ENCODE results near the gene TSPAN10. TPM values are rescaled to one million over a fixed set of nuclear protein-coding genes. Genes with fewer than 3 reads are reported as not detected.

Gene TSPAN10
- polyA plus RNA-seq, 2 donors: 0.56 to 1.7 TPM

GRCh38 chr17:81630274-81630673 lies 6.7 kb upstream of the TSPAN10 start:
- Histone ChIP-seq H3K36me3 (ENCODE audit: control insufficient read depth in 2 of 2, insufficient read depth in 2 of 2, low read length in 1 of 2) (peaks cover 4 to 12% of the 10 kb centered on the region in 2 donors), H3K4me3 (ENCODE audit: low read depth in 1 of 2, low read length in 2 of 2) (no peak overlapping the region), H3K9me3 (ENCODE audit: control insufficient read depth in 2 of 2, insufficient read depth in 1 of 2, low read depth in 1 of 2, low read length in 1 of 2) (no peaks in the 10 kb centered on the region), H3K27me3 (ENCODE audit: control insufficient read depth in 1 of 2, insufficient read depth in 2 of 2, low read length in 2 of 2) (no peaks in the 10 kb centered on the region), H3K4me1 (ENCODE audit: control insufficient read depth in 2 of 2, insufficient read depth in 2 of 2, low read length in 1 of 2) (peaks cover 0 to 3% of the 10 kb centered on the region in 2 donors), H3K27ac (ENCODE audit: low read depth in 2 of 2, low read length in 1 of 2) (no peak overlapping the region)
- WGBS, 2 donors: 86% methylated on average over 8 of the region's 8 CpGs

GRCh38 chr17:81631482-81631881 lies 5.5 kb upstream of the TSPAN10 start:
- H3K4me1 ChIP-seq (ENCODE audit: control insufficient read depth in 2 of 2, insufficient read depth in 2 of 2, low read length in 1 of 2): peaks cover 0 to 3% of the 10 kb centered on the region in 2 donors
- no peaks in the 10 kb centered on the region for H3K9me3 ChIP-seq (ENCODE audit: control insufficient read depth in 2 of 2, insufficient read depth in 1 of 2, low read depth in 1 of 2, low read length in 1 of 2)
- peak overlapping the region in 1 of 2 donors; percentile 7 for H3K27ac ChIP-seq (ENCODE audit: low read depth in 2 of 2, low read length in 1 of 2)
- 74 to 83% methylated on average over 7 of the region's 7 CpGs for WGBS, 2 donors
- peaks cover 4 to 7% of the 10 kb centered on the region in 2 donors for H3K36me3 ChIP-seq (ENCODE audit: control insufficient read depth in 2 of 2, insufficient read depth in 2 of 2, low read length in 1 of 2)
- H3K4me3 ChIP-seq (ENCODE audit: low read depth in 1 of 2, low read length in 2 of 2): no peak overlapping the region
- H3K27me3 ChIP-seq (ENCODE audit: control insufficient read depth in 1 of 2, insufficient read depth in 2 of 2, low read length in 2 of 2): no peaks in the 10 kb centered on the region

- Histone ChIP-seq H3K27me3 (ENCODE audit: control insufficient read depth in 1 of 2, insufficient read depth in 2 of 2, low read length in 2 of 2) (no peaks in the 10 kb centered on the region), H3K36me3 (ENCODE audit: control insufficient read depth in 2 of 2, insufficient read depth in 2 of 2, low read length in 1 of 2) (no peaks in the 10 kb centered on the region), H3K27ac (ENCODE audit: low read depth in 2 of 2, low read length in 1 of 2) (peak overlapping the region; percentile 66 to 97), H3K9me3 (ENCODE audit: control insufficient read depth in 2 of 2, insufficient read depth in 1 of 2, low read depth in 1 of 2, low read length in 1 of 2) (no peaks in the 10 kb centered on the region), H3K4me1 (ENCODE audit: control insufficient read depth in 2 of 2, insufficient read depth in 2 of 2, low read length in 1 of 2) (peaks cover 0 to 3% of the 10 kb centered on the region in 2 donors), H3K4me3 (ENCODE audit: low read depth in 1 of 2, low read length in 2 of 2) (peak overlapping the region in 1 of 2 donors; percentile 96)
- 50 to 63% methylated on average over 5 of the region's 5 CpGs for WGBS, 2 donors
Measured at GRCh38 chr17:81635431-81635830, 1.6 kb upstream of the TSPAN10 start.

- Histone ChIP-seq H3K9me3 (ENCODE audit: control insufficient read depth in 2 of 2, insufficient read depth in 1 of 2, low read depth in 1 of 2, low read length in 1 of 2) (no peaks in the 10 kb centered on the region), H3K36me3 (ENCODE audit: control insufficient read depth in 2 of 2, insufficient read depth in 2 of 2, low read length in 1 of 2) (no peaks in the 10 kb centered on the region), H3K4me1 (ENCODE audit: control insufficient read depth in 2 of 2, insufficient read depth in 2 of 2, low read length in 1 of 2) (peaks cover 0 to 3% of the 10 kb centered on the region in 2 donors), H3K27ac (ENCODE audit: low read depth in 2 of 2, low read length in 1 of 2) (peak overlapping the region; percentile 96 to 97), H3K27me3 (ENCODE audit: control insufficient read depth in 1 of 2, insufficient read depth in 2 of 2, low read length in 2 of 2) (no peaks in the 10 kb centered on the region), H3K4me3 (ENCODE audit: low read depth in 1 of 2, low read length in 2 of 2) (peak overlapping the region; percentile 76 to 96)
- 26 to 37% methylated on average over 18 of the region's 18 CpGs for WGBS, 2 donors
Measured at GRCh38 chr17:81635973-81636504, 957 bp upstream of the TSPAN10 start.

GRCh38 chr17:81638683-81639082 lies 1.7 kb downstream of the TSPAN10 start:
- H3K4me1 ChIP-seq (ENCODE audit: control insufficient read depth in 2 of 2, insufficient read depth in 2 of 2, low read length in 1 of 2): peaks cover 0 to 7% of the 10 kb centered on the region in 2 donors
- 76 to 81% methylated on average over 4 of the region's 4 CpGs for WGBS, 2 donors
- H3K4me3 ChIP-seq (ENCODE audit: low read depth in 1 of 2, low read length in 2 of 2): no peak overlapping the region
- H3K27ac ChIP-seq (ENCODE audit: low read depth in 2 of 2, low read length in 1 of 2): no peak overlapping the region
- no peaks in the 10 kb centered on the region for H3K27me3 ChIP-seq (ENCODE audit: control insufficient read depth in 1 of 2, insufficient read depth in 2 of 2, low read length in 2 of 2)
- no peaks in the 10 kb centered on the region for H3K36me3 ChIP-seq (ENCODE audit: control insufficient read depth in 2 of 2, insufficient read depth in 2 of 2, low read length in 1 of 2)
- H3K9me3 ChIP-seq (ENCODE audit: control insufficient read depth in 2 of 2, insufficient read depth in 1 of 2, low read depth in 1 of 2, low read length in 1 of 2): no peaks in the 10 kb centered on the region

- no peaks in the 10 kb centered on the region for H3K27me3 ChIP-seq (ENCODE audit: control insufficient read depth in 1 of 2, insufficient read depth in 2 of 2, low read length in 2 of 2)
- 92 to 93% methylated on average over 9 of the region's 9 CpGs for WGBS, 2 donors
- H3K4me3 ChIP-seq (ENCODE audit: low read depth in 1 of 2, low read length in 2 of 2): no peak overlapping the region
- H3K27ac ChIP-seq (ENCODE audit: low read depth in 2 of 2, low read length in 1 of 2): no peak overlapping the region
- H3K36me3 ChIP-seq (ENCODE audit: control insufficient read depth in 2 of 2, insufficient read depth in 2 of 2, low read length in 1 of 2): no peaks in the 10 kb centered on the region
- H3K4me1 ChIP-seq (ENCODE audit: control insufficient read depth in 2 of 2, insufficient read depth in 2 of 2, low read length in 1 of 2): peaks cover 0 to 5% of the 10 kb centered on the region in 2 donors
- no peaks in the 10 kb centered on the region for H3K9me3 ChIP-seq (ENCODE audit: control insufficient read depth in 2 of 2, insufficient read depth in 1 of 2, low read depth in 1 of 2, low read length in 1 of 2)
Measured at GRCh38 chr17:81640011-81640410, 3.0 kb downstream of the TSPAN10 start.

- Histone ChIP-seq H3K27me3 (ENCODE audit: control insufficient read depth in 1 of 2, insufficient read depth in 2 of 2, low read length in 2 of 2) (no peaks in the 10 kb centered on the region), H3K36me3 (ENCODE audit: control insufficient read depth in 2 of 2, insufficient read depth in 2 of 2, low read length in 1 of 2) (no peaks in the 10 kb centered on the region), H3K4me1 (ENCODE audit: control insufficient read depth in 2 of 2, insufficient read depth in 2 of 2, low read length in 1 of 2) (peaks cover 0 to 4% of the 10 kb centered on the region in 2 donors), H3K4me3 (ENCODE audit: low read depth in 1 of 2, low read length in 2 of 2) (no peak overlapping the region), H3K27ac (ENCODE audit: low read depth in 2 of 2, low read length in 1 of 2) (no peak overlapping the region), H3K9me3 (ENCODE audit: control insufficient read depth in 2 of 2, insufficient read depth in 1 of 2, low read depth in 1 of 2, low read length in 1 of 2) (no peaks in the 10 kb centered on the region)
- WGBS, 2 donors: 87% methylated on average over 16 to 17 of the region's 17 CpGs
Measured at GRCh38 chr17:81641825-81642489, 5.0 kb downstream of the TSPAN10 start.

GRCh38 chr17:81644496-81644895 lies 7.5 kb downstream of the TSPAN10 start:
- Histone ChIP-seq H3K9me3 (ENCODE audit: control insufficient read depth in 2 of 2, insufficient read depth in 1 of 2, low read depth in 1 of 2, low read length in 1 of 2) (peaks cover 0 to 8% of the 10 kb centered on the region in 2 donors), H3K4me1 (ENCODE audit: control insufficient read depth in 2 of 2, insufficient read depth in 2 of 2, low read length in 1 of 2) (peaks cover 4 to 7% of the 10 kb centered on the region in 2 donors), H3K27ac (ENCODE audit: low read depth in 2 of 2, low read length in 1 of 2) (no peak overlapping the region), H3K4me3 (ENCODE audit: low read depth in 1 of 2, low read length in 2 of 2) (no peak overlapping the region), H3K27me3 (ENCODE audit: control insufficient read depth in 1 of 2, insufficient read depth in 2 of 2, low read length in 2 of 2) (peaks cover 0 to 12% of the 10 kb centered on the region in 2 donors), H3K36me3 (ENCODE audit: control insufficient read depth in 2 of 2, insufficient read depth in 2 of 2, low read length in 1 of 2) (no peaks in the 10 kb centered on the region)
- WGBS, 2 donors: 88 to 93% methylated on average over 15 of the region's 15 CpGs

- H3K4me3 ChIP-seq (ENCODE audit: low read depth in 1 of 2, low read length in 2 of 2): no peak overlapping the region
- peaks cover 0 to 12% of the 10 kb centered on the region in 2 donors for H3K27me3 ChIP-seq (ENCODE audit: control insufficient read depth in 1 of 2, insufficient read depth in 2 of 2, low read length in 2 of 2)
- H3K27ac ChIP-seq (ENCODE audit: low read depth in 2 of 2, low read length in 1 of 2): no peak overlapping the region
- H3K4me1 ChIP-seq (ENCODE audit: control insufficient read depth in 2 of 2, insufficient read depth in 2 of 2, low read length in 1 of 2): peaks cover 4 to 7% of the 10 kb centered on the region in 2 donors
- no peaks in the 10 kb centered on the region for H3K36me3 ChIP-seq (ENCODE audit: control insufficient read depth in 2 of 2, insufficient read depth in 2 of 2, low read length in 1 of 2)
- peaks cover 0 to 10% of the 10 kb centered on the region in 2 donors for H3K9me3 ChIP-seq (ENCODE audit: control insufficient read depth in 2 of 2, insufficient read depth in 1 of 2, low read depth in 1 of 2, low read length in 1 of 2)
- WGBS, 2 donors: 85 to 87% methylated on average over 29 of the region's 29 CpGs
Measured at GRCh38 chr17:81644976-81645952, 8.3 kb downstream of the TSPAN10 start.
